Ovary (tissue), 9 donors: ENCODE measurements around the gene ZNF367. TPM values are rescaled to one million over a fixed set of nuclear protein-coding genes. Genes with fewer than 3 reads are reported as not detected.

ENCODE experiments used
- DNase-seq, 5 donors: peaks; one replicate each; pipeline ENCODE4 v3.0.0-alpha.2; 2019 to 2020
- H3K27ac ChIP-seq, 2 donors: fragments of 200-600 bp; one replicate each; pipeline versions ENCODE4 v1.5.1 to v1.8.0; 2019 to 2022
- H3K27me3 ChIP-seq: fragments of 200-600 bp; one replicate; pipeline ENCODE4 v1.8.0; 2022
- H3K36me3 ChIP-seq: fragments of 200-600 bp; sonication (generic); one replicate; pipeline ENCODE4 v1.5.1; 2019
- H3K4me1 ChIP-seq: one replicate; pipeline ENCODE4 v1.8.1; 2013; ENCODE audit warnings: mild to moderate bottlenecking, moderate library complexity; ENCODE audit not compliant: insufficient read depth
- H3K4me3 ChIP-seq: fragments of 200-600 bp; sonication (generic); one replicate; pipeline ENCODE4 v1.5.1; 2017
- H3K9me3 ChIP-seq, 2 donors: fragments of 200-600 bp in 1 of 2; sonication (generic) in 1 of 2; one replicate each; pipeline versions ENCODE4 v1.5.1 to v1.8.1; 2013 to 2019; ENCODE audit warnings: mild to moderate bottlenecking in 1 of 2, moderate library complexity in 1 of 2
- CTCF ChIP-seq, 3 donors: fragments of 450-650 bp in 2 of 3; fragments of 200-600 bp in 1 of 3; IDR thresholded peaks; one replicate each; pipeline versions ENCODE4 v1.5.1 to v1.8.0; 2016 to 2022; ENCODE audit warnings: antibody characterized with exemption in 3 of 3, mild to moderate bottlenecking in 1 of 3
- EP300 ChIP-seq: sonication (generic); formaldehyde crosslinking; IDR thresholded peaks from one replicate; pipeline ENCODE4 v1.6.1; 2017; ENCODE audit warnings: antibody characterized with exemption
- POLR2A ChIP-seq: fragments of 450-650 bp; IDR thresholded peaks from one replicate; pipeline ENCODE4 v1.6.1; 2017; ENCODE audit warnings: antibody characterized with exemption, mild to moderate bottlenecking, moderate library complexity
- WGBS, 3 donors: extraction: QIAGEN DNeasy Blood & Tissue Kit in 1 of 3; methylation state at CpG; one replicate each; pipeline versions ENCODE4 v1.1.5 to v1.1.7; 2013 to 2017; 5-methylcytosine and 5-hydroxymethylcytosine counted together
- intact Hi-C, 4 donors: fragments of 100-400 bp; cut with DNase I; formaldehyde crosslinking; loops; one replicate each; pipeline versions ENCODE4 v1.11.0 to v1.15.1; 2022 to 2023
- polyA plus RNA-seq, 2 donors: library from polyadenylated mRNA; stranded (reverse); fragments of 200-250 nt in 1 of 2; fragments of 350-450 nt in 1 of 2; fragmentation: Illumina TruSeq in 1 of 2; extraction: RNeasy Lipid Tissue Mini Kit (QIAGEN cat#74804) in 1 of 2; gene quantifications; one replicate each; pipeline ENCODE4 v1.2.3, GENCODE V29; 2013 to 2014
- total RNA-seq, 7 donors: library from RNA; depleted of rRNA in 2 of 7; stranded (reverse); fragments of >200 nt in 2 of 7; fragmentation: NEBNext Ultra II Directional in 3 of 7; extraction: Animal tissue kit (Norgen Biotek cat#: 25700) in 3 of 7; gene quantifications; one replicate each; pipeline versions ENCODE4 v1.1.0 to v1.2.4, GENCODE V29; 2016 to 2023
- donor health status: DM: no; HTN: no; CAD: no; lungs with moderate emphysema.
- donor health status: DM: no; HTN: no; CAD: no.
- donor health status: Bipolar disorder and iron deficiency.
- donor health status: DM: yes; HTN: yes; CAD: no.
- donor health status: DM: no; HTN: no; CAD: no.
- donor health status: DM: yes; HTN: yes; CAD: no.

Gene ZNF367
- total and polyA plus RNA-seq, 9 donors = 1.1 to 2.4 (median 1.6) TPM

GRCh38 chr9:96458226-96458625, 40.1 kb upstream of the ZNF367 start:
- Histone ChIP-seq H3K27me3 (no peaks in the 10 kb centered on the region), H3K4me3 (no peak overlapping the region), H3K27ac (no peak overlapping the region), H3K9me3 (no peaks in the 10 kb centered on the region), H3K4me1 (no peaks in the 10 kb centered on the region), H3K36me3 (no peaks in the 10 kb centered on the region)
- intact Hi-C loops = loop anchor here in 1 of 4 donors (10.0 kb wide), 1 partner anchor 57 kb away; no protein-coding TSS in a partner anchor
- WGBS, 3 donors = 92 to 95% (median 94%) methylated on average over 8 of the region's 8 CpGs
- TF ChIP-seq POLR2A = no peak
- no peak for DNase-seq

- no peaks in the 10 kb centered on the region for H3K9me3 ChIP-seq
- no peaks in the 10 kb centered on the region for H3K36me3 ChIP-seq
- no peak overlapping the region for H3K27ac ChIP-seq
- no peak for DNase-seq
- H3K4me1 ChIP-seq = no peaks in the 10 kb centered on the region
- no peak overlapping the region for H3K4me3 ChIP-seq
- no peaks in the 10 kb centered on the region for H3K27me3 ChIP-seq
- intact Hi-C loops = loop anchor here in 1 of 4 donors (10.0 kb wide), 1 partner anchor 58 kb away; no protein-coding TSS in a partner anchor
- WGBS, 3 donors = 90 to 95% (median 94%) methylated on average over 4 of the region's 4 CpGs
- TF ChIP-seq POLR2A (no peak), CTCF (IDR thresholded peaks at IDR 0.05) (no peak), EP300 (no peak)
Measured at GRCh38 chr9:96457266-96457665, 39.1 kb upstream of the ZNF367 start.

- H3K4me3 ChIP-seq = no peak overlapping the region
- intact Hi-C loops = loop anchor here in 1 of 4 donors (10.0 kb wide), 1 partner anchor 61 kb away; no protein-coding TSS in a partner anchor
- H3K27ac ChIP-seq = no peak overlapping the region
- DNase-seq = no peak
- H3K4me1 ChIP-seq = no peaks in the 10 kb centered on the region
- H3K36me3 ChIP-seq = no peaks in the 10 kb centered on the region
- TF ChIP-seq EP300 = no peak
- no peak for TF ChIP-seq CTCF (IDR thresholded peaks at IDR 0.05)
- TF ChIP-seq POLR2A = no peak
- H3K27me3 ChIP-seq = no peaks in the 10 kb centered on the region
- H3K9me3 ChIP-seq = no peaks in the 10 kb centered on the region
- WGBS, 3 donors = 35 to 46% (median 38%) methylated on average over 2 of the region's 2 CpGs
Measured at GRCh38 chr9:96453625-96454024, 35.5 kb upstream of the ZNF367 start.

- Histone ChIP-seq H3K27me3 (no peaks in the 10 kb centered on the region), H3K9me3 (no peaks in the 10 kb centered on the region), H3K36me3 (no peaks in the 10 kb centered on the region), H3K27ac (peak overlapping the region; percentile 13 to 82), H3K4me1 (no peaks in the 10 kb centered on the region), H3K4me3 (peak overlapping the region; percentile 65)
- WGBS, 3 donors = 1 to 2% (median 1%) methylated on average over 38 to 63 of the region's 63 CpGs
- DNase-seq = peak; percentile 18 to 56 (median 49)
- intact Hi-C loops = loop anchor here in 1 of 4 donors (2.0 to 10.0 kb wide), 2 partner anchors 64 to 116 kb away; no protein-coding TSS in a partner anchor
- TF ChIP-seq CTCF (IDR thresholded peaks at IDR 0.05) (no peak), POLR2A (no peak), EP300 (no peak)
Measured at GRCh38 chr9:96450613-96451528, 32.7 kb upstream of the ZNF367 start.
